ENCODE results near the gene PEX5L. TPM values are rescaled to one million over a fixed set of nuclear protein-coding genes. Genes with fewer than 3 reads are reported as not detected.

Gene PEX5L
- total RNA-seq, 2 donors from 2014 or later: 0.07 to 0.90 TPM

GRCh38 chr3:179819379-179819778, 217.4 kb downstream of the PEX5L start:
- peaks cover 0 to 12% of the 10 kb centered on the region in 2 donors for H3K4me1 ChIP-seq
- no peak for DNase-seq (ENCODE audit: low spot score)
- H3K27me3 ChIP-seq: no peaks in the 10 kb centered on the region
- no peaks in the 10 kb centered on the region for H3K36me3 ChIP-seq
- H3K27ac ChIP-seq: peak overlapping the region in 1 of 2 donors; percentile 50
- no peaks in the 10 kb centered on the region for H3K9me3 ChIP-seq
- no peak for TF ChIP-seq CTCF (IDR thresholded peaks at IDR 0.05)
- no peak overlapping the region for H3K4me3 ChIP-seq

- H3K27me3 ChIP-seq: no peaks in the 10 kb centered on the region
- no peaks in the 10 kb centered on the region for H3K36me3 ChIP-seq
- no peak for DNase-seq (ENCODE audit: low spot score)
- H3K27ac ChIP-seq: no peak overlapping the region
- H3K9me3 ChIP-seq: no peaks in the 10 kb centered on the region
- H3K4me3 ChIP-seq: no peak overlapping the region
- TF ChIP-seq CTCF (IDR thresholded peaks at IDR 0.05): no peak
- no peaks in the 10 kb centered on the region for H3K4me1 ChIP-seq
Observed at GRCh38 chr3:179812096-179812382, 224.7 kb downstream of the PEX5L start.

GRCh38 chr3:179811321-179812095, 225.2 kb downstream of the PEX5L start:
- H3K4me3 ChIP-seq: no peak overlapping the region
- TF ChIP-seq CTCF (IDR thresholded peaks at IDR 0.05): peak; percentile 31 to 71
- H3K9me3 ChIP-seq: no peaks in the 10 kb centered on the region
- no peaks in the 10 kb centered on the region for H3K4me1 ChIP-seq
- no peaks in the 10 kb centered on the region for H3K27me3 ChIP-seq
- no peak overlapping the region for H3K27ac ChIP-seq
- no peak for DNase-seq (ENCODE audit: low spot score)
- no peaks in the 10 kb centered on the region for H3K36me3 ChIP-seq

GRCh38 chr3:179809639-179810038, 227.1 kb downstream of the PEX5L start:
- Histone ChIP-seq H3K4me3 (no peak overlapping the region), H3K9me3 (no peaks in the 10 kb centered on the region), H3K4me1 (no peaks in the 10 kb centered on the region), H3K36me3 (no peaks in the 10 kb centered on the region), H3K27me3 (no peaks in the 10 kb centered on the region), H3K27ac (no peak overlapping the region)
- no peak for TF ChIP-seq CTCF (IDR thresholded peaks at IDR 0.05)
- DNase-seq (ENCODE audit: low spot score): no peak

GRCh38 chr3:179807588-179807987, 229.1 kb downstream of the PEX5L start:
- no peak for DNase-seq (ENCODE audit: low spot score)
- Histone ChIP-seq H3K9me3 (no peaks in the 10 kb centered on the region), H3K27ac (no peak overlapping the region), H3K36me3 (no peaks in the 10 kb centered on the region), H3K4me1 (no peaks in the 10 kb centered on the region), H3K27me3 (no peaks in the 10 kb centered on the region), H3K4me3 (no peak overlapping the region)
- no peak for TF ChIP-seq CTCF (IDR thresholded peaks at IDR 0.05)

- Histone ChIP-seq H3K4me3 (no peak overlapping the region), H3K27ac (no peak overlapping the region), H3K9me3 (no peaks in the 10 kb centered on the region), H3K4me1 (no peaks in the 10 kb centered on the region), H3K36me3 (no peaks in the 10 kb centered on the region), H3K27me3 (no peaks in the 10 kb centered on the region)
- no peak for TF ChIP-seq CTCF (IDR thresholded peaks at IDR 0.05)
- no peak for DNase-seq (ENCODE audit: low spot score)
Observed at GRCh38 chr3:179806177-179806576, 230.6 kb downstream of the PEX5L start.
